PC-3 (cell line): ENCODE data around the gene PSAP. TPM values are rescaled to one million over a fixed set of nuclear protein-coding genes. Genes with fewer than 3 reads are reported as not detected.

Experiments
- ATAC-seq: fragments of 200-7000 bp; cut with Tn5 transposase; 2 replicates; pipeline ENCODE4 v1.9.1; 2020; ENCODE audit warnings: mild to moderate bottlenecking, moderate library complexity
- BruUV-seq: library from RNA; stranded (reverse); fragments of 400-500 nt; replicated peaks from 2 replicates; lab custom pipeline; 2021; lab: Mats Ljungman, UMichigan
- CTCF ChIA-PET: fragments of 300-600 bp; sonication (Branson Sonifier 250); formaldehyde crosslinking; loops from one replicate; lab custom pipeline; 2022; ENCODE audit warnings: antibody characterized with exemption; lab: Charles Lee
- POLR2A ChIA-PET: fragments of 300-600 bp; sonication (Branson Sonifier 250); formaldehyde crosslinking; loops from one replicate; lab custom pipeline; 2022; ENCODE audit warnings: antibody characterized with exemption; ENCODE audit not compliant: unreplicated experiment; lab: Charles Lee
- DNase-seq: peaks from one replicate; pipeline ENCODE4 v3.0.0-alpha.2; 2015
- H2AFZ ChIP-seq: fragments of 300-600 bp; sonication (generic); 2 replicates; pipeline ENCODE4 v1.6.0; 2016; ENCODE audit warnings: antibody characterized with exemption, low read length
- H3F3A ChIP-seq: fragments of 300-600 bp; sonication (generic); one replicate; pipeline ENCODE4 v1.6.0; 2017; ENCODE audit warnings: antibody characterized with exemption, low read length, control low read depth, mild to moderate bottlenecking; ENCODE audit not compliant: unreplicated experiment
- H3K27ac ChIP-seq: fragments of 300-600 bp; sonication (generic); 2 replicates; pipeline ENCODE4 v1.5.1; 2016; ENCODE audit warnings: mild to moderate bottlenecking, low read length
- H3K27me3 ChIP-seq: fragments of 300-600 bp; sonication (generic); 2 replicates; pipeline ENCODE4 v1.6.1; 2016; ENCODE audit warnings: low read length, mixed read lengths
- H3K36me3 ChIP-seq: fragments of 300-600 bp; sonication (generic); 2 replicates; pipeline ENCODE4 v1.6.1; 2016; ENCODE audit warnings: low read depth, mixed run types, low read length, mixed read lengths
- H3K4me1 ChIP-seq: fragments of 300-600 bp; sonication (generic); 2 replicates; pipeline ENCODE4 v1.5.1; 2016; ENCODE audit warnings: low read length; ENCODE audit not compliant: insufficient read depth
- H3K4me2 ChIP-seq: fragments of 300-600 bp; sonication (generic); 2 replicates; pipeline ENCODE4 v1.6.0; 2016; ENCODE audit warnings: low read length
- H3K4me3 ChIP-seq: fragments of 300-600 bp; sonication (generic); 2 replicates; pipeline ENCODE4 v1.5.1; 2016; ENCODE audit warnings: mild to moderate bottlenecking, low read length, mixed read lengths
- H3K79me2 ChIP-seq: fragments of 300-600 bp; sonication (generic); 2 replicates; pipeline ENCODE4 v1.6.1; 2017; ENCODE audit warnings: low read length, mixed read lengths
- H3K9ac ChIP-seq: fragments of 300-600 bp; sonication (generic); 2 replicates; pipeline ENCODE4 v1.6.0; 2016; ENCODE audit warnings: mild to moderate bottlenecking, low read length
- H3K9me2 ChIP-seq: fragments of 300-600 bp; sonication (generic); replicated peaks from 2 replicates; pipeline ENCODE4 v1.6.1; 2016; ENCODE audit warnings: mixed run types, low read length, mixed read lengths
- H3K9me3 ChIP-seq: fragments of 300-600 bp; sonication (generic); 2 replicates; pipeline ENCODE4 v1.6.1; 2016; ENCODE audit warnings: low read length, mixed read lengths
- H4K20me1 ChIP-seq: fragments of 300-600 bp; sonication (generic); 2 replicates; pipeline ENCODE4 v1.6.1; 2016; ENCODE audit warnings: low read length, mixed read lengths
- EZH2 ChIP-seq: fragments of 300-600 bp; sonication (generic); IDR thresholded peaks from one replicate; pipeline ENCODE4 v1.6.1; 2017; ENCODE audit warnings: antibody characterized with exemption, mild to moderate bottlenecking, low read length; ENCODE audit not compliant: unreplicated experiment
- EZH2phosphoT487 ChIP-seq: fragments of 300-600 bp; sonication (generic); IDR thresholded peaks from 2 replicates; pipeline ENCODE4 v1.6.1; 2018; ENCODE audit warnings: mild to moderate bottlenecking, antibody characterized with exemption, low read length, borderline replicate concordance
- intact Hi-C: fragments of 100-400 bp; cut with micrococcal nuclease; formaldehyde crosslinking; loops from 2 replicates; pipeline ENCODE4 v1.9.0; 2023
- total RNA-seq: library from RNA; depleted of rRNA; stranded (reverse); fragments of >200 nt; gene quantifications from 2 replicates; pipeline ENCODE4 v1.2.3, GENCODE V29; 2014
- TF ChIP-seq, protein P1 (sequence below): fragments of 300-600 bp; sonication (generic); conservative IDR thresholded peaks from 2 replicates; pipeline ENCODE4 v1.5.1; 2017; ENCODE audit warnings: antibody characterized with exemption, low read depth, mild to moderate bottlenecking, low read length

Gene PSAP
- total RNA-seq, 1 experiment from 2014 or later = 334 TPM

DNA sequence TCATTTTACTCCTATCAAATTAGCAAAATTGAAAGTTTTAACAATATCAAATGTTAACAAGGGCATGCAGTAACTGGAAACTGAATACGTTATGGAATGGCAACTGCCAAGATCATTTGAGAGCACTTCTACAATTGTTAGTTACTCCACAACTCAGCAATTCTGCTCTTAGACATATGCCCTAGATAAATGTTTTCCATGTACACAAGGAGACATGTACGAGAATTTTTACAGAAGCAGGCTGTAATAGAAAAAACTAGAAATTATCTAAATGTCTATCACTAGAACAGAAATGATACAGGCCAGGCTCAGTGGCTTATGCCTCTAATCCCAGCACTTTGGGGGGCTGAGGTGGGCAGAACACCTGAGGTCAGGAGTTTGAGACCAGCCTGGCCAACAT lies 7.0 kb downstream of the PSAP start:
- POLR2A ChIA-PET = no interaction called here
- BruUV-seq = no TSS peak
- TF ChIP-seq, protein P1, sequence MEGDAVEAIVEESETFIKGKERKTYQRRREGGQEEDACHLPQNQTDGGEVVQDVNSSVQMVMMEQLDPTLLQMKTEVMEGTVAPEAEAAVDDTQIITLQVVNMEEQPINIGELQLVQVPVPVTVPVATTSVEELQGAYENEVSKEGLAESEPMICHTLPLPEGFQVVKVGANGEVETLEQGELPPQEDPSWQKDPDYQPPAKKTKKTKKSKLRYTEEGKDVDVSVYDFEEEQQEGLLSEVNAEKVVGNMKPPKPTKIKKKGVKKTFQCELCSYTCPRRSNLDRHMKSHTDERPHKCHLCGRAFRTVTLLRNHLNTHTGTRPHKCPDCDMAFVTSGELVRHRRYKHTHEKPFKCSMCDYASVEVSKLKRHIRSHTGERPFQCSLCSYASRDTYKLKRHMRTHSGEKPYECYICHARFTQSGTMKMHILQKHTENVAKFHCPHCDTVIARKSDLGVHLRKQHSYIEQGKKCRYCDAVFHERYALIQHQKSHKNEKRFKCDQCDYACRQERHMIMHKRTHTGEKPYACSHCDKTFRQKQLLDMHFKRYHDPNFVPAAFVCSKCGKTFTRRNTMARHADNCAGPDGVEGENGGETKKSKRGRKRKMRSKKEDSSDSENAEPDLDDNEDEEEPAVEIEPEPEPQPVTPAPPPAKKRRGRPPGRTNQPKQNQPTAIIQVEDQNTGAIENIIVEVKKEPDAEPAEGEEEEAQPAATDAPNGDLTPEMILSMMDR = no peak
- TF ChIP-seq EZH2phosphoT487 (no peak), EZH2 (no peak)
- no peak overlapping the region for H3K9ac ChIP-seq
- H3K9me3 ChIP-seq = no peaks in the 10 kb centered on the region
- peaks cover 99% of the 10 kb centered on the region for H3K79me2 ChIP-seq
- CTCF ChIA-PET = no interaction called here
- no peaks in the 10 kb centered on the region for H3K9me2 ChIP-seq
- DNase-seq (no peak), ATAC-seq (no peak)
- peaks cover 59% of the 10 kb centered on the region for H4K20me1 ChIP-seq
- H3K27me3 ChIP-seq = no peaks in the 10 kb centered on the region
- H3K4me2 ChIP-seq = no peak overlapping the region
- no peak overlapping the region for H3K4me3 ChIP-seq
- H2AFZ ChIP-seq = no peak overlapping the region
- no peaks in the 10 kb centered on the region for H3K36me3 ChIP-seq
- H3K4me1 ChIP-seq = peaks cover 13% of the 10 kb centered on the region; the same call in 1 of the 2 replicates
- H3F3A ChIP-seq = no peaks in the 10 kb centered on the region
- no peak overlapping the region for H3K27ac ChIP-seq
- intact Hi-C loops = no loop called here

DNA sequence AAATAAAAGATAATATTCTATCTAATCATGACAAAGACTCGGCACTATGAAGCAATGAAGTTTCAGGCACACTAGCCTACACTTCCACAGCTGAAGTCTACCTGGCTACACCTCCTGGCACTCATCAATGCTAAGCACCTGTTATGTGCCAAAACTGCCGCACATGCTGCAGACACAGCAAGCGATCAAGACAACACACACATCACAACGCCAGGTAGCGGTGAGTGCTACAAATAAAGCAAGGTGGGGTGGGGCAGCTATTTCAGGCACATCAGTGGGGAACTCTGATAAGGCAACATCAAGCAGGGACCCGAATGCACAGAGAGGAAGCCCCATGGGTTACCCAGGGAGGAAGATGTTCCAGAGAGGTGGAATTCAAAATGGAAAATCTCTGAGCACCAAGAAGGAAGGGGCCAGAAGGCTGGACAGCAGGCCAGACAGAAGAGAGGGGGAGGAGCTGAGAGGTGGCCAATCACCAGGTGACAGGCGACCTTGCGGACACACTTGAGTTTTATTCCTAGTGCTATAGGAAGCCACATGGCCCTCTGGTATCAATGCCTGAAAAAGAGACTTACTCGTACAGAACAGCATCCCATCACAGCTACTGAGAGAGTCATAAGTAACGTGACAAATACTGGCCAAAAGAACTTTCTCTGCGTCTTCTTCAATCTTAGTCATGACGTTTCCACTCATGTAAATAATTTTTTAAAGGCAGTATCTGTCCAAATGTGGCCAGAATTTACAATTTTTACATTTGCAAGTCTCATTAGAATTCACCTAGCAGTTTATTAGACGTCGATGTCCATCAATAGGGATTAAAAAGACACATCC lies 8.0 kb downstream of the PSAP start:
- H3K27ac ChIP-seq = no peak overlapping the region
- no peak overlapping the region for H2AFZ ChIP-seq
- H3K9ac ChIP-seq = no peak overlapping the region
- no peak overlapping the region for H3K4me3 ChIP-seq
- peaks cover 52% of the 10 kb centered on the region for H4K20me1 ChIP-seq
- peaks cover 13% of the 10 kb centered on the region for H3K4me1 ChIP-seq
- CTCF ChIA-PET = no interaction called here
- no peaks in the 10 kb centered on the region for H3K9me3 ChIP-seq
- ATAC-seq = no peak
- POLR2A ChIA-PET = no interaction called here
- H3K4me2 ChIP-seq = no peak overlapping the region
- no peak for DNase-seq
- peaks cover 99% of the 10 kb centered on the region for H3K79me2 ChIP-seq
- no peaks in the 10 kb centered on the region for H3K36me3 ChIP-seq
- no peaks in the 10 kb centered on the region for H3K27me3 ChIP-seq
- no peaks in the 10 kb centered on the region for H3F3A ChIP-seq
- TF ChIP-seq EZH2phosphoT487 = no peak
- TF ChIP-seq, protein P1 = no peak
- no peak for TF ChIP-seq EZH2
- H3K9me2 ChIP-seq = no peaks in the 10 kb centered on the region
- intact Hi-C loops = no loop called here
- BruUV-seq = no TSS peak

DNA sequence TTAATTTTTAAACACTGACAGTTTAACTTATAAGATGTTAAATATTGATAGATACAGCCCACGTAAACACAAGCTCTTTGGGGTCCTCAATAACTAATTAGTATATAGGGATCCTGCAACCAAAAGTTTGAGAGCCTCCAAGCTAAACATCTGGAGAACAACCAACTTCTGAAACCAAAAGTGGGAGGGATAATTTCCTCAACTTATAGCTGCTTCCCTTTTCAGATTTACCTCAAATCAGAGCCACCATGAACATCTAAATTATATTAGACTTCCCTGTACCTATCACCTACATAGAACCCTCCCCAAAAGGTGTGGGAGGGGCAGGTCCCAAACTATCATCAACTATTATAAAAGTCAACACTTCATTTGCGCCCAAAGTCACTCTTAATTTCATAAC lies 8.6 kb downstream of the PSAP start:
- DNase-seq (no peak), ATAC-seq (no peak)
- H4K20me1 ChIP-seq = peaks cover 52% of the 10 kb centered on the region
- no peak overlapping the region for H2AFZ ChIP-seq
- no peaks in the 10 kb centered on the region for H3K27me3 ChIP-seq
- no peaks in the 10 kb centered on the region for H3F3A ChIP-seq
- peaks cover 99% of the 10 kb centered on the region for H3K79me2 ChIP-seq
- CTCF ChIA-PET = no interaction called here
- peaks cover 16% of the 10 kb centered on the region for H3K4me1 ChIP-seq
- H3K27ac ChIP-seq = no peak overlapping the region
- POLR2A ChIA-PET = no interaction called here
- no peak overlapping the region for H3K9ac ChIP-seq
- TF ChIP-seq EZH2 = no peak
- TF ChIP-seq EZH2phosphoT487 = no peak
- TF ChIP-seq, protein P1 = no peak
- H3K9me2 ChIP-seq = no peaks in the 10 kb centered on the region
- intact Hi-C loops = no loop called here
- H3K36me3 ChIP-seq = no peaks in the 10 kb centered on the region
- H3K9me3 ChIP-seq = no peaks in the 10 kb centered on the region
- H3K4me3 ChIP-seq = no peak overlapping the region
- BruUV-seq = no TSS peak
- no peak overlapping the region for H3K4me2 ChIP-seq
